Measurements from ENCODE around the gene PYCR2. TPM values are rescaled to one million over a fixed set of nuclear protein-coding genes. Genes with fewer than 3 reads are reported as not detected.

Gene PYCR2
- total and polyA plus RNA-seq, 4 experiments from 2014 or later, result 73.6 to 116 (median 94.3) TPM

DNA sequence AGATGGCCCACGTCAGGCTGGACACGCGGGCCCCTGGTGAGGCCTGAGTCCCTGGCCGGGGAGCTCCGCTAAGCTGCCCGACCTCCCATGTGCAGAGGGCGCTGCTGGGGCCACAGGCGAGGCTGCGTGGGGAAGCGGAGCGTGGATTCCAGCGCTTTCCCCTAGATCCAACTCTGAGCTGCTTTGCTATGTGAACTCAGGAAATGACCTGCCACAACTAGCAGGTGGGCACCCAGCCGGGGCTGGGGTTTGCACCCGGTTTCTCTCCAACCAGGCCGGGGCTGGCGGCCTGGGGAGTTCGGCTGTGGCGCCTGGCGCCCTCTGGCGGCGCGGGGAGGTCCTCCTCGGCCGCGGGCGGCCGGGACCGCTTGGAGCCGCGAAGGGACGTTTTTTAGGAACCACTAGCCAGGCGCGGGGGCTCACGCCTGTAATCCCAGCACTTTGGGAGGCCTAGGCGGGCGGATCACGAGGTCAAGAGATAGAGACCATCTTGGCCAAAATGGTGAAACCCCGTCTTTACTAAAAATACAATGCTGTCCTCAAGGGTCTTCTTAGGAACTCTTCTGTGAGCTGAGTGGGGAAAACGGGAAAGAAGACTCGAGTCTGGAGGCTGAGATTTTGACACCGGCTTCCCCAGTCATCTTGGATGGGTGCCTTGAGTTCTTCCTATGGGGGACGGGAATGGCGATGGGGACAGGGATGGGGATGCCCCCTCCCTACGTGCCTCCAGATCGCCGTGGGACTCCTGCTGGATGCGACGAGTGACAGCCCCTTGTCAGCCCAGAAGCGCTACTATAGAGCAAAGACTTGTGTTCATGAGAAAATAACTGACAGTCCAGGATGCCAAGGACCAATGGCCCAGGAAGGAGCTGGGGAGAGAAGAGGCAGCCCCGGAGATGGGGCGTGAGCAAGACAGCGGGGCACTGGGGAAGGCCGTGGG lies 12.6 kb downstream of the PYCR2 start:
- Mint-ChIP-seq H3K27ac (peak overlapping the region in 2 of 7 donors; percentile 51 to 64), H3K4me1 (peaks cover 18 to 33% (median 25%) of the 10 kb centered on the region in 4 donors), H3K9me3 (no peaks in the 10 kb centered on the region), H3K36me3 (peaks cover 4 to 6% of the 10 kb centered on the region in 2 donors), H3K27me3 (no peaks in the 10 kb centered on the region), H3K4me3 (peak overlapping the region in 2 of 8 donors; percentile 14 to 21)
- DNase-seq, result peak; percentile 54 to 79 (median 70)
- peaks cover 25% of the 10 kb centered on the region for H3K4me1 ChIP-seq (ENCODE audit: insufficient read depth, low read length)
- H3K4me3 ChIP-seq (ENCODE audit: low read length in 2 of 2), result no peak overlapping the region
- no peaks in the 10 kb centered on the region for H3K9me3 ChIP-seq (ENCODE audit: control insufficient read depth in 1 of 2, low read length in 2 of 2)
- H3K27me3 ChIP-seq (ENCODE audit: insufficient read depth, low read length), result no peaks in the 10 kb centered on the region
- ChIA-PET POLR2A (ENCODE audit: partially characterized antibody) (interaction anchor here (0.6 to 22.5 kb wide), 16 partner anchors 10 to 443 kb away, joined by 3 to 730 read pairs (median 5); partner anchors contain the start of genes SRP9 and TMEM63A), CTCF (ENCODE audit: partially characterized antibody) (interaction anchor here (0.6 to 18.0 kb wide), 34 partner anchors 9 to 1741 kb away, joined by 3 to 294 read pairs (median 4); partner anchors contain the start of genes PYCR2, SRP9 and TMEM63A)
- H3K36me3 ChIP-seq (ENCODE audit: insufficient read depth, low read length), result no peaks in the 10 kb centered on the region
- H3K27ac ChIP-seq (ENCODE audit: low read depth, low read length), result no peak overlapping the region
- intact Hi-C loops (cut with micrococcal nuclease), result loop anchor here (1.0 kb wide), 7 partner anchors 14 to 436 kb away; partner anchors contain the start of gene SRP9

- Histone ChIP-seq H3K36me3 (ENCODE audit: insufficient read depth, low read length) (no peaks in the 10 kb centered on the region), H3K4me1 (ENCODE audit: insufficient read depth, low read length) (peaks cover 28% of the 10 kb centered on the region), H3K9me3 (ENCODE audit: control insufficient read depth in 1 of 2, low read length in 2 of 2) (no peaks in the 10 kb centered on the region), H3K27ac (ENCODE audit: low read depth, low read length) (no peak overlapping the region), H3K4me3 (ENCODE audit: low read length in 2 of 2) (no peak overlapping the region), H3K27me3 (ENCODE audit: insufficient read depth, low read length) (no peaks in the 10 kb centered on the region)
- H3K4me3 Mint-ChIP-seq, result peak overlapping the region in 3 of 8 donors; percentile 41 to 69 (median 63)
- peaks cover 21 to 42% (median 31%) of the 10 kb centered on the region in 4 donors for H3K4me1 Mint-ChIP-seq
- DNase-seq, result no peak
- ChIA-PET POLR2A (ENCODE audit: partially characterized antibody) (interaction anchor here (1.2 to 22.5 kb wide), 6 partner anchors 12 to 131 kb away, joined by 3 to 730 read pairs (median 28); partner anchors contain the start of genes PYCR2, SRP9 and TMEM63A), CTCF (ENCODE audit: partially characterized antibody) (interaction anchor here (0.6 to 18.0 kb wide), 10 partner anchors 8 to 131 kb away, joined by 3 to 294 read pairs (median 10); partner anchors contain the start of genes PYCR2, SRP9 and TMEM63A)
- no peaks in the 10 kb centered on the region for H3K9me3 Mint-ChIP-seq
- H3K27ac Mint-ChIP-seq, result peak overlapping the region in 3 of 7 donors; percentile 6 to 92 (median 72)
- H3K36me3 Mint-ChIP-seq, result peaks cover 0 to 3% of the 10 kb centered on the region in 2 donors
- intact Hi-C loops (cut with micrococcal nuclease), result no loop called here
- no peaks in the 10 kb centered on the region for H3K27me3 Mint-ChIP-seq
Observed at GRCh38 chr1:225909477-225909876, 14.6 kb downstream of the PYCR2 start.

- ChIA-PET CTCF (ENCODE audit: partially characterized antibody) (interaction anchor here (1.2 to 18.0 kb wide), 5 partner anchors 9 to 130 kb away, joined by 3 to 294 read pairs (median 27); partner anchors contain the start of genes SRP9 and TMEM63A), POLR2A (ENCODE audit: partially characterized antibody) (interaction anchor here (1.2 to 22.5 kb wide), 5 partner anchors 11 to 131 kb away, joined by 4 to 730 read pairs (median 49); partner anchors contain the start of genes PYCR2, SRP9 and TMEM63A)
- no peak for DNase-seq
- Mint-ChIP-seq H3K4me3 (no peak overlapping the region), H3K27me3 (no peaks in the 10 kb centered on the region), H3K36me3 (peaks cover 0 to 3% of the 10 kb centered on the region in 2 donors), H3K4me1 (peaks cover 23 to 42% (median 33%) of the 10 kb centered on the region in 4 donors), H3K9me3 (no peaks in the 10 kb centered on the region), H3K27ac (peak overlapping the region in 3 of 7 donors; percentile 42 to 77 (median 55))
- H3K27me3 ChIP-seq (ENCODE audit: insufficient read depth, low read length), result no peaks in the 10 kb centered on the region
- H3K4me3 ChIP-seq (ENCODE audit: low read length in 2 of 2), result no peak overlapping the region
- no peaks in the 10 kb centered on the region for H3K9me3 ChIP-seq (ENCODE audit: control insufficient read depth in 1 of 2, low read length in 2 of 2)
- peaks cover 28% of the 10 kb centered on the region for H3K4me1 ChIP-seq (ENCODE audit: insufficient read depth, low read length)
- no peak overlapping the region for H3K27ac ChIP-seq (ENCODE audit: low read depth, low read length)
- no peaks in the 10 kb centered on the region for H3K36me3 ChIP-seq (ENCODE audit: insufficient read depth, low read length)
- intact Hi-C loops (cut with micrococcal nuclease), result no loop called here
Observed at GRCh38 chr1:225908773-225909172, 15.3 kb downstream of the PYCR2 start.

- no peak overlapping the region for H3K4me3 Mint-ChIP-seq
- Histone ChIP-seq H3K9me3 (ENCODE audit: control insufficient read depth in 1 of 2, low read length in 2 of 2) (no peaks in the 10 kb centered on the region), H3K27ac (ENCODE audit: low read depth, low read length) (no peak overlapping the region), H3K27me3 (ENCODE audit: insufficient read depth, low read length) (no peaks in the 10 kb centered on the region), H3K36me3 (ENCODE audit: insufficient read depth, low read length) (no peaks in the 10 kb centered on the region), H3K4me1 (ENCODE audit: insufficient read depth, low read length) (peaks cover 28% of the 10 kb centered on the region), H3K4me3 (ENCODE audit: low read length in 2 of 2) (no peak overlapping the region)
- no peak for DNase-seq
- H3K4me1 Mint-ChIP-seq, result peaks cover 25 to 42% (median 34%) of the 10 kb centered on the region in 4 donors
- peaks cover 0 to 2% (median 0%) of the 10 kb centered on the region in 8 donors for H3K9me3 Mint-ChIP-seq
- ChIA-PET POLR2A (ENCODE audit: partially characterized antibody) (interaction anchor here (1.2 to 22.5 kb wide), 5 partner anchors 10 to 130 kb away, joined by 4 to 730 read pairs (median 49); partner anchors contain the start of genes PYCR2, SRP9 and TMEM63A), CTCF (ENCODE audit: partially characterized antibody) (interaction anchor here (1.2 to 18.0 kb wide), 4 partner anchors 10 to 38 kb away, joined by 3 to 294 read pairs (median 24); partner anchors contain the start of gene TMEM63A)
- peaks cover 0 to 3% of the 10 kb centered on the region in 2 donors for H3K36me3 Mint-ChIP-seq
- intact Hi-C loops (cut with micrococcal nuclease), result no loop called here
- peak overlapping the region in 3 of 7 donors; percentile 41 to 77 (median 67) for H3K27ac Mint-ChIP-seq
- no peaks in the 10 kb centered on the region for H3K27me3 Mint-ChIP-seq
Observed at GRCh38 chr1:225908013-225908640, 15.9 kb downstream of the PYCR2 start.

GRCh38 chr1:225907341-225907740 lies 16.7 kb downstream of the PYCR2 start:
- POLR2A ChIA-PET (ENCODE audit: partially characterized antibody), result interaction anchor here (2.6 to 22.5 kb wide), 3 partner anchors 9 to 63 kb away, joined by 8 to 730 read pairs (median 85); partner anchors contain the start of gene TMEM63A
- no peak for DNase-seq
- intact Hi-C loops (cut with micrococcal nuclease), result no loop called here
- H3K4me1 Mint-ChIP-seq, result peaks cover 29 to 37% (median 34%) of the 10 kb centered on the region in 4 donors
- CTCF ChIA-PET (ENCODE audit: partially characterized antibody), result interaction anchor here (5.5 to 18.0 kb wide), 2 partner anchors 9 to 26 kb away, joined by 43 to 294 read pairs; partner anchors contain the start of gene TMEM63A
- Histone ChIP-seq H3K36me3 (ENCODE audit: insufficient read depth, low read length) (no peaks in the 10 kb centered on the region), H3K27me3 (ENCODE audit: insufficient read depth, low read length) (no peaks in the 10 kb centered on the region), H3K9me3 (ENCODE audit: control insufficient read depth in 1 of 2, low read length in 2 of 2) (no peaks in the 10 kb centered on the region), H3K4me1 (ENCODE audit: insufficient read depth, low read length) (peaks cover 28% of the 10 kb centered on the region), H3K27ac (ENCODE audit: low read depth, low read length) (no peak overlapping the region), H3K4me3 (ENCODE audit: low read length in 2 of 2) (no peak overlapping the region)
- no peak overlapping the region for H3K4me3 Mint-ChIP-seq
- H3K9me3 Mint-ChIP-seq, result peaks cover 0 to 2% (median 0%) of the 10 kb centered on the region in 8 donors
- no peaks in the 10 kb centered on the region for H3K36me3 Mint-ChIP-seq
- no peaks in the 10 kb centered on the region for H3K27me3 Mint-ChIP-seq
- H3K27ac Mint-ChIP-seq, result peak overlapping the region in 2 of 7 donors; percentile 45 to 67

- Histone ChIP-seq H3K27me3 (ENCODE audit: insufficient read depth, low read length) (no peaks in the 10 kb centered on the region), H3K36me3 (ENCODE audit: insufficient read depth, low read length) (no peaks in the 10 kb centered on the region), H3K9me3 (ENCODE audit: control insufficient read depth in 1 of 2, low read length in 2 of 2) (no peaks in the 10 kb centered on the region), H3K4me3 (ENCODE audit: low read length in 2 of 2) (no peak overlapping the region), H3K4me1 (ENCODE audit: insufficient read depth, low read length) (peaks cover 24% of the 10 kb centered on the region), H3K27ac (ENCODE audit: low read depth, low read length) (no peak overlapping the region)
- POLR2A ChIA-PET (ENCODE audit: partially characterized antibody), result interaction anchor here (2.0 to 22.5 kb wide), 3 partner anchors 9 to 128 kb away, joined by 9 to 730 read pairs (median 85); partner anchors contain the start of genes SRP9 and TMEM63A
- Mint-ChIP-seq H3K27me3 (no peaks in the 10 kb centered on the region), H3K27ac (peak overlapping the region in 3 of 7 donors; percentile 45 to 81 (median 46)), H3K4me3 (no peak overlapping the region), H3K9me3 (peaks cover 0 to 2% (median 0%) of the 10 kb centered on the region in 8 donors), H3K4me1 (peaks cover 26 to 32% (median 31%) of the 10 kb centered on the region in 4 donors), H3K36me3 (no peaks in the 10 kb centered on the region)
- DNase-seq, result no peak
- intact Hi-C loops (cut with micrococcal nuclease), result no loop called here
- CTCF ChIA-PET (ENCODE audit: partially characterized antibody), result interaction anchor here (0.6 to 18.0 kb wide), 2 partner anchors 25 to 104 kb away, joined by 4 to 294 read pairs; partner anchors contain the start of gene TMEM63A
Observed at GRCh38 chr1:225906467-225906866, 17.6 kb downstream of the PYCR2 start.

All from CD4-positive, alpha-beta memory T cell (primary cell).